HepG2 (cell line): Measurements from ENCODE around the gene EIF4G2. TPM values are rescaled to one million over a fixed set of nuclear protein-coding genes. Genes with fewer than 3 reads are reported as not detected.
A peak's percentile ranks its signal among the peaks of the same experiment; 100 is the strongest.

Experiments
- AKAP8 ChIP-seq: sonication (generic); formaldehyde crosslinking; IDR thresholded peaks from 2 replicates; pipeline ENCODE4 v1.5.1; 2020; ENCODE audit warnings: mild to moderate bottlenecking, missing genetic modification reagents
- CREB1 ChIP-seq, 2 experiments: fragments of 450-650 bp in 1 of 2; IDR thresholded peaks; 2 replicates each; pipeline ENCODE4 v1.6.1; 2016 to 2017; ENCODE audit warnings: control low read depth in 1 of 2, mild to moderate bottlenecking in 1 of 2, missing compliant biosample characterization in 1 of 2, missing genetic modification characterization in 1 of 2
- DNMT1 ChIP-seq: sonication (generic); formaldehyde crosslinking; IDR thresholded peaks from 2 replicates; pipeline ENCODE4 v1.5.1; 2020; ENCODE audit warnings: mild to moderate bottlenecking, missing genetic modification reagents
- HOXA3 ChIP-seq: sonication (generic); formaldehyde crosslinking; IDR thresholded peaks from 2 replicates; pipeline ENCODE4 v1.5.0; 2020; ENCODE audit warnings: missing genetic modification reagents
- MZF1 ChIP-seq: sonication (generic); formaldehyde crosslinking; IDR thresholded peaks from 2 replicates; pipeline ENCODE4 v1.8.1; 2023; ENCODE audit warnings: mild to moderate bottlenecking, missing genetic modification reagents, borderline replicate concordance
- NBN ChIP-seq: fragments of 450-650 bp; conservative IDR thresholded peaks from 2 replicates; pipeline ENCODE4 v1.6.1; 2017
- NCOA5 ChIP-seq: sonication (generic); formaldehyde crosslinking; IDR thresholded peaks from 2 replicates; pipeline ENCODE4 v1.4.0; 2020; ENCODE audit warnings: missing genetic modification reagents
- PAWR ChIP-seq: sonication (generic); formaldehyde crosslinking; IDR thresholded peaks from 2 replicates; pipeline ENCODE4 v1.4.0; 2020; ENCODE audit warnings: missing genetic modification reagents, mild to moderate bottlenecking, borderline replicate concordance
- REL ChIP-seq: sonication (generic); formaldehyde crosslinking; conservative IDR thresholded peaks from 2 replicates; pipeline ENCODE4 v1.8.0; 2022; ENCODE audit warnings: mild to moderate bottlenecking, missing genetic modification reagents, moderate library complexity
- RELA ChIP-seq: sonication (generic); formaldehyde crosslinking; IDR thresholded peaks from 2 replicates; pipeline ENCODE4 v1.4.0; 2020; ENCODE audit warnings: missing genetic modification reagents
- RXRA ChIP-seq: sonication (generic); formaldehyde crosslinking; IDR thresholded peaks from 2 replicates; pipeline ENCODE4 v1.5.1; 2020; ENCODE audit warnings: missing genetic modification reagents
- SOX6 ChIP-seq, 2 experiments: fragments of 450-650 bp in 1 of 2; sonication (generic) in 1 of 2; formaldehyde crosslinking in 1 of 2; IDR thresholded peaks; 2 replicates each; pipeline versions ENCODE4 v1.4.0 to v1.6.1; 2017 to 2020; ENCODE audit warnings: antibody characterized with exemption in 1 of 2, mild to moderate bottlenecking in 1 of 2, missing genetic modification reagents in 1 of 2
- TOE1 ChIP-seq: sonication (generic); formaldehyde crosslinking; IDR thresholded peaks from 2 replicates; pipeline ENCODE4 v1.4.0; 2020; ENCODE audit warnings: mild to moderate bottlenecking, missing genetic modification reagents
- ZNF160 ChIP-seq: sonication (generic); formaldehyde crosslinking; IDR thresholded peaks from 2 replicates; pipeline ENCODE4 v1.8.0; 2022; ENCODE audit warnings: mild to moderate bottlenecking, inconsistent platforms, missing genetic modification reagents
- ZNF569 ChIP-seq: sonication (generic); formaldehyde crosslinking; IDR thresholded peaks from 2 replicates; pipeline ENCODE4 v1.5.0; 2020; ENCODE audit warnings: mild to moderate bottlenecking, missing genetic modification reagents, moderate library complexity, borderline replicate concordance
- polyA plus RNA-seq, 8 experiments: library from polyadenylated mRNA; depleted of rRNA in 3 of 8; stranded (reverse) in 7 of 8; unstranded in 1 of 8; fragments of >200 nt; fragmentation: Illumina TruSeq in 4 of 8; extraction: Trizol in 4 of 8; gene quantifications; 2 replicates each; pipeline versions ENCODE4 v1.2.1 to v1.2.3, GENCODE V29; 2011 to 2016; ENCODE audit warnings: low read depth in 4 of 8, missing spikeins in 1 of 8, mixed read lengths in 1 of 8; ENCODE audit not compliant: insufficient read depth in 1 of 8
- total RNA-seq, 5 experiments: library from RNA; depleted of rRNA; stranded (reverse); fragments of >200 nt; fragmentation: Illumina TruSeq; extraction: Trizol; gene quantifications; 2 replicates each; pipeline ENCODE4 v1.2.3, GENCODE V29; 2016; ENCODE audit warnings: low read depth in 1 of 5
- TF ChIP-seq, protein P1 (sequence below): sonication (generic); formaldehyde crosslinking; IDR thresholded peaks from 2 replicates; pipeline ENCODE4 v1.4.0; 2020; ENCODE audit warnings: mild to moderate bottlenecking, missing genetic modification reagents
- TF ChIP-seq, protein P2 (sequence below): sonication (generic); formaldehyde crosslinking; IDR thresholded peaks from 2 replicates; pipeline ENCODE4 v1.8.1; 2023; ENCODE audit warnings: mild to moderate bottlenecking, missing genetic modification reagents, borderline replicate concordance
- TF ChIP-seq, protein P3 (sequence below): sonication (generic); formaldehyde crosslinking; IDR thresholded peaks from 2 replicates; pipeline ENCODE4 v1.5.1; 2020; ENCODE audit warnings: missing genetic modification reagents, mild to moderate bottlenecking, borderline replicate concordance
- TF ChIP-seq, protein P4 (sequence below), 2 experiments: sonication (generic) in 1 of 2; formaldehyde crosslinking in 1 of 2; IDR thresholded peaks; 2 replicates each; pipeline versions ENCODE4 v1.4.0 to v1.6.1; 2018 to 2020; ENCODE audit warnings: missing genetic modification reagents in 2 of 2, borderline replicate concordance in 1 of 2, low read depth in 1 of 2, mild to moderate bottlenecking in 1 of 2, missing biosample characterization in 1 of 2
- TF ChIP-seq, protein P5 (sequence below): sonication (generic); formaldehyde crosslinking; IDR thresholded peaks from 2 replicates; pipeline ENCODE4 v1.4.0; 2020; ENCODE audit warnings: missing genetic modification reagents
- TF ChIP-seq, protein P6 (sequence below): sonication (generic); formaldehyde crosslinking; IDR thresholded peaks from 2 replicates; pipeline ENCODE4 v1.5.0; 2020; ENCODE audit warnings: missing genetic modification reagents

EIF4G2 gene
- total and polyA plus RNA-seq, 2 of the 13 experiments (the other 11 are each of a cell fraction or from before 2014, with no cell fraction given) = 362 to 546 TPM

DNA sequence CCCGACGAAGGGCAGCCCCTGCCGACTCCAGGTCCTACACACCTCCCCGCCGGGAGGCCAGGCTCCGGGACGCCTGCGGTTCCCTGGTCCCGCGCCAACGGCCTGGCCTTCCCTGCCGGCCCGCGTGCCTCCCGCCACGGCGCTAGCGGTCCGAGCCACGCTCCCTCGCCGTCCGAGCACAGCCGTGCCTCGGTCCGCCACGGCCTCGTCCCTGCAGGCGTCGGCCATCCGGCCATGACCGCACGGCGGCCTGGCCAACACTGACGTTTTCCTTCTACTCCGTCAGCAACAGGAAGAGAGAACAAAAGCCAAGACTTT, 532 bp downstream of the EIF4G2 start (continued):
- TF ChIP-seq HOXA3 (CRISPR knock-in tag) = no peak
- 0 out of 2 replicates have a peak, but pooled peaks have one; percentile 12 for TF ChIP-seq ZNF569 (CRISPR knock-in tag)
- TF ChIP-seq MZF1 (CRISPR knock-in tag) = no peak
- TF ChIP-seq, protein P1, sequence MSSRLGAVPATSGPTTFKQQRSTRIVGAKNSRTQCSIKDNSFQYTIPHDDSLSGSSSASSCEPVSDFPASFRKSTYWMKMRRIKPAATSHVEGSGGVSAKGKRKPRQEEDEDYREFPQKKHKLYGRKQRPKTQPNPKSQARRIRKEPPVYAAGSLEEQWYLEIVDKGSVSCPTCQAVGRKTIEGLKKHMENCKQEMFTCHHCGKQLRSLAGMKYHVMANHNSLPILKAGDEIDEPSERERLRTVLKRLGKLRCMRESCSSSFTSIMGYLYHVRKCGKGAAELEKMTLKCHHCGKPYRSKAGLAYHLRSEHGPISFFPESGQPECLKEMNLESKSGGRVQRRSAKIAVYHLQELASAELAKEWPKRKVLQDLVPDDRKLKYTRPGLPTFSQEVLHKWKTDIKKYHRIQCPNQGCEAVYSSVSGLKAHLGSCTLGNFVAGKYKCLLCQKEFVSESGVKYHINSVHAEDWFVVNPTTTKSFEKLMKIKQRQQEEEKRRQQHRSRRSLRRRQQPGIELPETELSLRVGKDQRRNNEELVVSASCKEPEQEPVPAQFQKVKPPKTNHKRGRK (CRISPR knock-in tag) = 0 out of 2 replicates have a peak, but pooled peaks have one; percentile 24
- TF ChIP-seq DNMT1 (CRISPR knock-in tag) = 0 out of 2 replicates have a peak, but pooled peaks have one; percentile 19
- TF ChIP-seq RXRA = no peak
- TF ChIP-seq RELA = no peak
- TF ChIP-seq, protein P2, sequence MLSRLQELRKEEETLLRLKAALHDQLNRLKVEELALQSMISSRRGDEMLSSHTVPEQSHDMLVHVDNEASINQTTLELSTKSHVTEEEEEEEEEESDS (CRISPR knock-in tag) = no peak
- no peak; the same call in 1 of the 2 replicates for TF ChIP-seq PAWR (CRISPR knock-in tag)
- no peak for TF ChIP-seq TOE1 (CRISPR knock-in tag)
- TF ChIP-seq, protein P3, sequence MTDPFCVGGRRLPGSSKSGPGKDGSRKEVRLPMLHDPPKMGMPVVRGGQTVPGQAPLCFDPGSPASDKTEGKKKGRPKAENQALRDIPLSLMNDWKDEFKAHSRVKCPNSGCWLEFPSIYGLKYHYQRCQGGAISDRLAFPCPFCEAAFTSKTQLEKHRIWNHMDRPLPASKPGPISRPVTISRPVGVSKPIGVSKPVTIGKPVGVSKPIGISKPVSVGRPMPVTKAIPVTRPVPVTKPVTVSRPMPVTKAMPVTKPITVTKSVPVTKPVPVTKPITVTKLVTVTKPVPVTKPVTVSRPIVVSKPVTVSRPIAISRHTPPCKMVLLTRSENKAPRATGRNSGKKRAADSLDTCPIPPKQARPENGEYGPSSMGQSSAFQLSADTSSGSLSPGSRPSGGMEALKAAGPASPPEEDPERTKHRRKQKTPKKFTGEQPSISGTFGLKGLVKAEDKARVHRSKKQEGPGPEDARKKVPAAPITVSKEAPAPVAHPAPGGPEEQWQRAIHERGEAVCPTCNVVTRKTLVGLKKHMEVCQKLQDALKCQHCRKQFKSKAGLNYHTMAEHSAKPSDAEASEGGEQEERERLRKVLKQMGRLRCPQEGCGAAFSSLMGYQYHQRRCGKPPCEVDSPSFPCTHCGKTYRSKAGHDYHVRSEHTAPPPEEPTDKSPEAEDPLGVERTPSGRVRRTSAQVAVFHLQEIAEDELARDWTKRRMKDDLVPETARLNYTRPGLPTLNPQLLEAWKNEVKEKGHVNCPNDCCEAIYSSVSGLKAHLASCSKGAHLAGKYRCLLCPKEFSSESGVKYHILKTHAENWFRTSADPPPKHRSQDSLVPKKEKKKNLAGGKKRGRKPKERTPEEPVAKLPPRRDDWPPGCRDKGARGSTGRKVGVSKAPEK (CRISPR knock-in tag) = no peak
- TF ChIP-seq, protein P4, sequence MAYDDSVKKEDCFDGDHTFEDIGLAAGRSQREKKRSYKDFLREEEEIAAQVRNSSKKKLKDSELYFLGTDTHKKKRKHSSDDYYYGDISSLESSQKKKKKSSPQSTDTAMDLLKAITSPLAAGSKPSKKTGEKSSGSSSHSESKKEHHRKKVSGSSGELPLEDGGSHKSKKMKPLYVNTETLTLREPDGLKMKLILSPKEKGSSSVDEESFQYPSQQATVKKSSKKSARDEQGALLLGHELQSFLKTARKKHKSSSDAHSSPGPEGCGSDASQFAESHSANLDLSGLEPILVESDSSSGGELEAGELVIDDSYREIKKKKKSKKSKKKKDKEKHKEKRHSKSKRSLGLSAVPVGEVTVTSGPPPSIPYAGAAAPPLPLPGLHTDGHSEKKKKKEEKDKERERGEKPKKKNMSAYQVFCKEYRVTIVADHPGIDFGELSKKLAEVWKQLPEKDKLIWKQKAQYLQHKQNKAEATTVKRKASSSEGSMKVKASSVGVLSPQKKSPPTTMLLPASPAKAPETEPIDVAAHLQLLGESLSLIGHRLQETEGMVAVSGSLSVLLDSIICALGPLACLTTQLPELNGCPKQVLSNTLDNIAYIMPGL (CRISPR knock-in tag; IDR thresholded peaks at IDR 0.05; ENCODE audit: borderline replicate concordance in 1 of 2, low read depth in 1 of 2) = peak in 1 of 2 experiments; percentile 25; a peak in 1 of 4 replicates
- no peak for TF ChIP-seq REL (CRISPR knock-in tag)
- TF ChIP-seq, protein P5, sequence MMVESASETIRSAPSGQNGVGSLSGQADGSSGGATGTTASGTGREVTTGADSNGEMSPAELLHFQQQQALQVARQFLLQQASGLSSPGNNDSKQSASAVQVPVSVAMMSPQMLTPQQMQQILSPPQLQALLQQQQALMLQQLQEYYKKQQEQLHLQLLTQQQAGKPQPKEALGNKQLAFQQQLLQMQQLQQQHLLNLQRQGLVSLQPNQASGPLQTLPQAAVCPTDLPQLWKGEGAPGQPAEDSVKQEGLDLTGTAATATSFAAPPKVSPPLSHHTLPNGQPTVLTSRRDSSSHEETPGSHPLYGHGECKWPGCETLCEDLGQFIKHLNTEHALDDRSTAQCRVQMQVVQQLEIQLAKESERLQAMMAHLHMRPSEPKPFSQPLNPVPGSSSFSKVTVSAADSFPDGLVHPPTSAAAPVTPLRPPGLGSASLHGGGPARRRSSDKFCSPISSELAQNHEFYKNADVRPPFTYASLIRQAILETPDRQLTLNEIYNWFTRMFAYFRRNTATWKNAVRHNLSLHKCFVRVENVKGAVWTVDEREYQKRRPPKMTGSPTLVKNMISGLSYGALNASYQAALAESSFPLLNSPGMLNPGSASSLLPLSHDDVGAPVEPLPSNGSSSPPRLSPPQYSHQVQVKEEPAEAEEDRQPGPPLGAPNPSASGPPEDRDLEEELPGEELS (CRISPR knock-in tag) = no peak
- no peak for TF ChIP-seq CREB1 (IDR thresholded peaks at IDR 0.05)
- TF ChIP-seq CREB1 (CRISPR knock-in tag; IDR thresholded peaks at IDR 0.05) = no peak
- 0 out of 2 replicates have a peak, but pooled peaks have one; percentile 30 for TF ChIP-seq AKAP8 (CRISPR knock-in tag)
- TF ChIP-seq, protein P6, sequence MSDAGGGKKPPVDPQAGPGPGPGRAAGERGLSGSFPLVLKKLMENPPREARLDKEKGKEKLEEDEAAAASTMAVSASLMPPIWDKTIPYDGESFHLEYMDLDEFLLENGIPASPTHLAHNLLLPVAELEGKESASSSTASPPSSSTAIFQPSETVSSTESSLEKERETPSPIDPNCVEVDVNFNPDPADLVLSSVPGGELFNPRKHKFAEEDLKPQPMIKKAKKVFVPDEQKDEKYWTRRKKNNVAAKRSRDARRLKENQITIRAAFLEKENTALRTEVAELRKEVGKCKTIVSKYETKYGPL (CRISPR knock-in tag) = no peak; the same call in 1 of the 2 replicates
- TF ChIP-seq ZNF160 (CRISPR knock-in tag) = 0 out of 2 replicates have a peak, but pooled peaks have one; percentile 43
- TF ChIP-seq SOX6 (IDR thresholded peaks at IDR 0.05) = no peak
- no peak for TF ChIP-seq SOX6 (CRISPR knock-in tag; IDR thresholded peaks at IDR 0.05)
- no peak for TF ChIP-seq NBN
- no peak for TF ChIP-seq NCOA5
